HG02970 (cell line): ENCODE data around the gene ZSWIM5.
"Not testable (repeated sequence)": the region's sequence is repeated elsewhere in the genome, so short reads cannot be mapped to it uniquely, and the experiment has no call there.

ENCODE experiments used
- ATAC-seq: cut with Tn5 transposase; IDR thresholded peaks from one replicate; pipeline ENCODE4 v1.9.1; 2021; ENCODE audit warnings: mild to moderate bottlenecking, moderate library complexity, moderate number of reproducible peaks; ENCODE audit not compliant: unreplicated experiment, low FRiP score

Gene ZSWIM5

DNA sequence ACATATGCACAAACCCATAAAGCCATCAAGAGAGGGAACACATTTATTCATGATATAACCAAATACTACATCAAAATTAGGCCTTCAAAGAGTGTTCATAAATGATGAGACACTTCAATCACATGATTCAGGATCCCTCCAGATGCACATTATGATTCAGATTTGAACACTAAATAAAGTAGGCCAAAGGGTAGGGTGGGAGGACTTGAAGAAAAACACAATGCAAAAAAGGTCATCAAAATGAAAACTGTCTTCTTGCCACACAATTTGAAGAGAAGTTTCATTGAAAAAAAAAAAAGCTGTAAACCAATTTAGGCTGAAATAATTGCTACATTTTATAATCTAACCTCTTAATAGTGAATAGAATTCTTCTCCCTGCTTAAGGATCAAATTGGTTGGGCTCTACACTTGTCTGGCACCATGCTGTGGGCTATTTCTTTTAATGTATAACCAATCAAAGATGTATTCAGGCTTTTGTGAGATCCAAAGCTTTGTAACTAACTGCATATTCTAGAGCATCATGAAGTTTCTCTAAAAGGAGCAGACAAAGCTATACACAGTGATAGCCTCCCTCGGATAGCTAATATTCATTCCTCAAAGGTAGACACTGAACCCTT is 58.1 kb downstream of the ZSWIM5 start:
- no peak for ATAC-seq

GRCh38 chr1:45146833-45147232 is 59.6 kb downstream of the ZSWIM5 start:
- no peak for ATAC-seq

- ATAC-seq: no peak
Observed at GRCh38 chr1:45141247-45142003, 65.0 kb downstream of the ZSWIM5 start.

DNA sequence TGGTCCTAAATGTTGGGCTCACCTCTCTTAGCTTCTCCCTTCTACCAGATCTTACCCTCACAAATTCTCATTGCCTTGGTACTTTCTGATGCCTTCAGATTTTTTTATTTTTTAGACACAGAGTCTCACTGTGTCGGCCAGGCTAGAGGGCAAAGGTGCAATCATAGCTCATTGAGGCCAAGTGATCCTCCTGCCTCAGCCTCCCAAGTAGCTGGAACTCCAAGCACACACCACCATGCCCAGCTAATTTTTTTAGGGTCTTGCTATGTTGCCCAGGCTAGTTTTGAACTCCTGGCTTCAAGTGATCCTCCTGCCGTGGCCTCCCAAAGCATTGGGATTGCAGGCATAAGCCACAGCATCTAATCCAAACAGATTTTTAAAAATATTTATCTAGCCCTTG is 69.4 kb downstream of the ZSWIM5 start:
- ATAC-seq: no peak

DNA sequence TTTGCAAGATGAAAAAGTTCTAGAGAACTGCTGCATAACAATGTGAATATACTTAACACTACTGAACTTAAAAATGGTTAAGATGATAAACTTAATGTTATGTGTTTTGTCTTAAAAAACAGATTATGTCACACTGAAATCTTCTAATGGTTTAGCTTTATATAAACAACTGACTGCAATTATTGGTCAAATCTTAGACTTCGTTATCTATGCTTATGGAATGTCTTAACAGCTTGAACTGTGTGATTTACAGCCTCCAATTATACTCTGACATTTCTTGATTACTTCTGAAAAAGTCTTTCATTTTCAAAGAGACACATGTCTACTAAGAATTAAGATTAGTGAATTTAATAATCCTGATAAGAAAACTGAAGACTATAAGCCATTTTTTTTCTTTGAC is 71.1 kb downstream of the ZSWIM5 start:
- no peak for ATAC-seq

- no peak for ATAC-seq
Observed at GRCh38 chr1:45134461-45134873, 71.9 kb downstream of the ZSWIM5 start.

GRCh38 chr1:45132719-45133118 is 73.7 kb downstream of the ZSWIM5 start:
- ATAC-seq: not testable (repeated sequence)

DNA sequence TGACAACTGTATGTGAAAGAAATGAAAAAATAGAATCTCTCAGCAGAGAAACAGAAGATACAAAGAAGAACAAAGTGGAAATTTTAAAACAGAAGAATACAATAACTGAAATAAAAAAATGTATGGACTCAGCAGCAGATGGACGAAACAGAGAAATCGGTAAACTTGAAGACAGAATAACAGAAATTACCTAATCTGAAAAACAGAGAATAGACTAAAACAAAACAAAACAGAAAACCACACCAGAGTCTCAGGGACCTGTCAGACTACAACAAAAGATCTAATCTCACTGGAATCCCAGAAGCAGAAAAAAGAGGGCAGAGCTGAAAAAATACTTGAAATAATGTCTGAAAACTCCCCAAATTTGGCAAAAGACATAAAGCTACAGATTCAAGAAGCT is 83.0 kb downstream of the ZSWIM5 start:
- ATAC-seq: no peak

- ATAC-seq: no peak
Observed at GRCh38 chr1:45122724-45123123, 83.7 kb downstream of the ZSWIM5 start.

- no peak for ATAC-seq
Observed at GRCh38 chr1:45117766-45118165, 88.6 kb downstream of the ZSWIM5 start.

DNA sequence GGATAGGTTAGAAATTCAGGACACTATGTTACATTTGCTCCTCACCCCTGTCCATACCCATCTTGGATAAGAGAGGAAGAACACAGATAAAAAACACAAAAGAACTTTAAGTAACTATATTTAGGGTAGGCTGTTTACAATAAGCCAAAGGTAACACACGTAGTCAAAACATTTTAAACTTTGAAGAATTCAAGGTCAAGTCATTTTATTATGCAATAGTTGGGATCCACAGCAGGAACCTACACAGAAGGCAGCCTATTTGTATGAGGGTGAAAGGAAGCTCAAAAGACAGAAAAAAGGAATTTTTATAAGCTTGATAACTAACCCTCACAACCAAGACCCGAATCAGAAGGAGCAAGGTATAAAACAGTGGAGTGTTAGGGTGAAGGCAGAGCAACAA is 89.6 kb downstream of the ZSWIM5 start:
- no peak for ATAC-seq

DNA sequence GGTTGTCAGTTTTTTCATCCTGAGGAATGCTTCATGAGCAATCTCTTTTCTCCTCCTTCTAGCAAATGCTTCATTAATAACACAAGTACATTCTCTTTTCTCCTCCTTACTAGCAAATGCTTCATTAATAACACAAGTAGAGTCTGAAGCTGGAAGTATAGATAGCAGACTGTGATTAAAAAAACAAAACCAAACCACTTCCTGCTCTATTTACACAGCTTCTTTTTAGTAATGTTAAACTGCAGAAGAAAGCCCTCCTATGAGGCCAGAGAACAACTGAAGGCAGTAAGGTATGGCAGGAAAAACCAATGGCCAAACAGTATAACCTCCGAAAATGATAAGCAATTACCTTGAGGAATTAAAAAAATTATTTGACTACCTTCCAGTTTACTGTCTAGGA is 90.1 kb downstream of the ZSWIM5 start:
- ATAC-seq: no peak

GRCh38 chr1:45115198-45115597 is 91.2 kb downstream of the ZSWIM5 start:
- not testable (repeated sequence) for ATAC-seq

- no peak for ATAC-seq
Observed at GRCh38 chr1:45112661-45113060, 93.7 kb downstream of the ZSWIM5 start.

DNA sequence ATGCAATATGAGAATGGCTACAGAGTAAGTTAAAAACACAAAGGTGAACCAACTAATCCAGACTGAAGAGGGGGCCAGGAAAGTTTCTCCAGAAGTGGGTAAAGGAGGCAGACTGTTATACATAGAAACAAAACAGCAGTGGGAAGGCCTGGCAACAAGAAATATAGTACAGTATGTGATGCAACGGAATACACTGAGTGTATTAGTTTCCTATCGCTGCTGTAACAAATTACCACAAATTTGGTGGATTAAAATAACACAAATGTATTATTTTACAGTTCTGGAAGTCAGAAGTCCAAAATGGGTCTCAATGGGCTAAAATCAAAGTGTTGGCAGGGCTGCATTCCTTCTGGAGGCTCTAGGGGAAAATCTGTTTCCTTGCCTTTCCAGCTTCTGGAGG is 95.2 kb downstream of the ZSWIM5 start:
- no peak for ATAC-seq

GRCh38 chr1:45107782-45108181 is 98.6 kb downstream of the ZSWIM5 start:
- no peak for ATAC-seq

- not testable (repeated sequence) for ATAC-seq
Observed at GRCh38 chr1:45106864-45107263, 99.5 kb downstream of the ZSWIM5 start.

GRCh38 chr1:45106156-45106545 is 100.3 kb downstream of the ZSWIM5 start:
- not testable (repeated sequence) for ATAC-seq

GRCh38 chr1:45105486-45106155 is 100.8 kb downstream of the ZSWIM5 start:
- not testable (repeated sequence) for ATAC-seq

DNA sequence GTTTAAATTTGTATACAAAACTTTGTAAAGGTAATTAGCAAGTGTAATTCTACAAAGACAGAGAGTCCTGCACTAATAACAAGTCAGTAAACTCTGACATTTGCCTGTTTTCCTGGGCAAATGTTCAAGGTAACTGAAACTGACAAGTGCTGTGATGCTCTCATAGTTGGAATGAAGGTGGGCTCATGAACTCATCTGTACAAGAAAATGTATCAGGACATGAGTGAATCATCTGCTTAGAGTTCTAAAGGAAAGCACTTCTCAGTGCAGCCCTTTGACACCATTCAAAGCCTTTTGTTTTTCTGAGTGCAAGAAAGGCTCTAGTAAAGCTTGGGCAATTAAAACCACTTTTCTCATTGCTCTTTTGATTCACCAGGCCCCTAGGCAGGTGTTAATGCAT is 102.9 kb downstream of the ZSWIM5 start:
- no peak for ATAC-seq

- no peak for ATAC-seq
Observed at GRCh38 chr1:45101947-45102346, 104.5 kb downstream of the ZSWIM5 start.

DNA sequence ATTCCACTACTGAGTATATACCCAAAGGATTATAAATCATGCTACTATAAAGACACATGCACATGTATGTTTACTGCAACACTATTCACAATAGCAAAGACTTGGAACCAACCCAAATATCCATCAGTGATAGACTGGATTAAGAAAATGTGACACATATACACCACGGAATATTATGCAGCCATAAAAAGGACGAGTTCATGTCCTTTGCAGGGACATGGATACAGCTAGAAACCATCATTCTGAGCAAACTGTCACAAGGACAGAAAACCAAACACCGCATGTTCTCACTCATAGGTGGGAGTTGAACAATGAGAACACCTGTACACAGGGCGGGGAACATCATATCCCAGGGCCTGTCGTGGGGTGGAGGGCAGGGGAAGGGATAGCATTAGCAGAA is 104.9 kb downstream of the ZSWIM5 start:
- ATAC-seq: not testable (repeated sequence)
